HCT116 (cell line): ENCODE results near the gene HOXB2. TPM values are rescaled to one million over a fixed set of nuclear protein-coding genes. Genes with fewer than 3 reads are reported as not detected.

ENCODE experiments used
- ATAC-seq: fragments of 200-7000 bp; cut with Tn5 transposase; 2 replicates; pipeline ENCODE4 v1.9.1; 2020; ENCODE audit warnings: mild to moderate bottlenecking, moderate library complexity
- BruUV-seq: library from RNA; stranded (reverse); fragments of 400-500 nt; replicated peaks from 2 replicates; lab custom pipeline; 2021; lab: Mats Ljungman, UMichigan
- CTCF ChIA-PET: fragments of 300-600 bp; sonication (Branson Sonifier 250); formaldehyde crosslinking; loops from one replicate; lab custom pipeline; 2021; ENCODE audit warnings: antibody characterized with exemption; lab: Charles Lee
- POLR2A ChIA-PET: fragments of 300-600, 350-600 bp; sonication (Branson Sonifier 250); formaldehyde crosslinking; loops from one replicate; lab custom pipeline; 2021; ENCODE audit warnings: antibody characterized with exemption; lab: Charles Lee
- RAD21 ChIA-PET, 2 experiments: fragments of 300-600 bp; sonication (Branson Sonifier 250); formaldehyde crosslinking; loops; one replicate each; lab custom pipeline; 2023; ENCODE audit warnings: low total read pairs in 2 of 2; ENCODE audit not compliant: uncharacterized antibody in 2 of 2, unreplicated experiment in 2 of 2, low non-redundant PET in 1 of 2; lab: Charles Lee
- DNase-seq: peaks from one replicate; pipeline ENCODE4 v3.0.0-alpha.2; 2010; ENCODE audit warnings: low read depth, low spot score
- H2AFZ ChIP-seq: fragments of 200-600 bp; shearing (Covaris generic), sonication (generic); 2 replicates; pipeline ENCODE4 v1.6.1; 2017; ENCODE audit warnings: low read depth, mixed run types, mixed read lengths, antibody characterized with exemption, low read length; ENCODE audit not compliant: poor library complexity, severe bottlenecking
- H3K27ac ChIP-seq: 2 replicates; pipeline ENCODE4 v1.5.1; 2012; ENCODE audit warnings: low read depth, low read length
- H3K27me3 ChIP-seq: fragments of 200-600 bp; sonication (generic); 2 replicates; pipeline ENCODE4 v1.6.1; 2016; ENCODE audit warnings: mixed run types, low read length, mixed read lengths; ENCODE audit not compliant: insufficient read depth
- H3K36me3 ChIP-seq, 2 experiments: fragments of 200-500 bp in 1 of 2; fragments of 200-600 bp in 1 of 2; sonication (Bioruptor generic) in 1 of 2; sonication (generic) in 1 of 2; 2 replicates each; pipeline versions ENCODE4 v1.5.1 to v1.6.1; 2014 to 2016; ENCODE audit warnings: low read length in 2 of 2, inconsistent platforms in 1 of 2, mixed read lengths in 1 of 2, mixed run types in 1 of 2; ENCODE audit not compliant: insufficient read depth in 2 of 2, control insufficient read depth in 1 of 2
- H3K4me1 ChIP-seq, 2 experiments: fragments of 200-600 bp in 1 of 2; sonication (generic) in 1 of 2; 2 replicates each; pipeline versions ENCODE4 v1.5.1 to v1.6.1; 2012 to 2017; ENCODE audit warnings: low read length in 2 of 2, inconsistent platforms in 1 of 2, mild to moderate bottlenecking in 1 of 2, mixed read lengths in 1 of 2, mixed run types in 1 of 2, moderate library complexity in 1 of 2; ENCODE audit not compliant: insufficient read depth in 2 of 2, control insufficient read depth in 1 of 2
- H3K4me2 ChIP-seq: fragments of 200-600 bp; sonication (generic); 2 replicates; pipeline ENCODE4 v1.6.1; 2017; ENCODE audit warnings: mixed run types, low read length, mixed read lengths
- H3K4me3 ChIP-seq, 2 experiments: fragments of 200-600 bp in 1 of 2; sonication (generic) in 1 of 2; replicated peaks in 1 of 2; 2 replicates each; pipeline ENCODE4 v1.5.1; 2011 to 2016; ENCODE audit warnings: low read length in 2 of 2, control low read depth in 1 of 2, low read depth in 1 of 2, mild to moderate bottlenecking in 1 of 2, mixed read lengths in 1 of 2, mixed run types in 1 of 2
- H3K79me2 ChIP-seq: fragments of 200-600 bp; sonication (generic); 2 replicates; pipeline ENCODE4 v1.6.1; 2017; ENCODE audit warnings: mild to moderate bottlenecking, mixed run types, low read length, moderate library complexity, mixed read lengths; ENCODE audit not compliant: insufficient read depth
- H3K9ac ChIP-seq: fragments of 200-600 bp; sonication (generic); 2 replicates; pipeline ENCODE4 v1.6.1; 2016; ENCODE audit warnings: low read length, mixed read lengths
- H3K9me2 ChIP-seq: fragments of 200-600 bp; sonication (generic), shearing (Covaris generic); 2 replicates; pipeline ENCODE4 v1.6.1; 2017; ENCODE audit warnings: mixed run types, mild to moderate bottlenecking, moderate library complexity; ENCODE audit not compliant: insufficient read depth
- H3K9me3 ChIP-seq, 2 experiments: fragments of 200-500 bp in 1 of 2; fragments of 200-600 bp in 1 of 2; sonication (Bioruptor generic) in 1 of 2; sonication (generic) in 1 of 2; 2 replicates each; pipeline ENCODE4 v1.6.1; 2014 to 2017; ENCODE audit warnings: low read length in 2 of 2, mixed read lengths in 2 of 2, inconsistent platforms in 1 of 2, low read depth in 1 of 2, mild to moderate bottlenecking in 1 of 2, mixed run types in 1 of 2, moderate library complexity in 1 of 2; ENCODE audit not compliant: control insufficient read depth in 1 of 2, insufficient read depth in 1 of 2
- H4K20me1 ChIP-seq: fragments of 200-600 bp; sonication (generic), shearing (Covaris generic); 2 replicates; pipeline ENCODE4 v1.6.1; 2017; ENCODE audit warnings: mixed run types, mild to moderate bottlenecking, moderate library complexity; ENCODE audit not compliant: insufficient read depth
- CBX3 ChIP-seq: IDR thresholded peaks from 2 replicates; pipeline ENCODE4 v1.6.1; 2012; ENCODE audit warnings: low read depth
- FOSL1 ChIP-seq: IDR thresholded peaks from 2 replicates; pipeline ENCODE4 v1.6.1; 2012; ENCODE audit warnings: low read depth
- POLR2A ChIP-seq: IDR thresholded peaks from 2 replicates; pipeline ENCODE4 v1.7.0; 2011; ENCODE audit warnings: borderline replicate concordance; ENCODE audit not compliant: insufficient read depth, insufficient read length; ENCODE audit errors: extremely low read depth
- RAD21 ChIP-seq: IDR thresholded peaks from 2 replicates; pipeline ENCODE4 v1.6.1; 2012; ENCODE audit warnings: low read depth, mild to moderate bottlenecking
- REST ChIP-seq: IDR thresholded peaks from 2 replicates; pipeline ENCODE4 v1.6.1; 2012; ENCODE audit warnings: low read depth
- SP1 ChIP-seq: IDR thresholded peaks from 2 replicates; pipeline ENCODE4 v1.6.1; 2012; ENCODE audit warnings: low read depth
- YY1 ChIP-seq: IDR thresholded peaks from 2 replicates; pipeline ENCODE4 v1.6.1; 2011; ENCODE audit warnings: low read length, low read depth, moderate library complexity, mild to moderate bottlenecking; ENCODE audit not compliant: insufficient replicate concordance; ENCODE audit errors: extremely low read depth
- intact Hi-C: fragments of 100-400 bp; cut with micrococcal nuclease; formaldehyde crosslinking; loops from 2 replicates; pipeline ENCODE4 v1.10.0; 2022
- total RNA-seq: library from RNA; stranded (reverse); gene quantifications from one replicate; pipeline ENCODE4 v1.2.1, GENCODE V29; 2021; ENCODE audit not compliant: unreplicated experiment
- TF ChIP-seq, protein P1 (sequence below), 3 experiments: fragments of 200-600 bp in 1 of 3; sonication (generic) in 1 of 3; IDR thresholded peaks in 2 of 3; conservative IDR thresholded peaks in 1 of 3; 2 replicates each; pipeline ENCODE4 v1.5.1; 2012 to 2017; ENCODE audit warnings: low read depth in 2 of 3, low read length in 2 of 3, antibody characterized with exemption in 1 of 3, borderline replicate concordance in 1 of 3, control low read depth in 1 of 3, mild to moderate bottlenecking in 1 of 3, mixed read lengths in 1 of 3, mixed run types in 1 of 3, moderate library complexity in 1 of 3; ENCODE audit not compliant: insufficient read depth in 1 of 3

The HOXB2 gene
- total RNA-seq, 1 experiment from 2014 or later, result 2.0 TPM

- Histone ChIP-seq H4K20me1 (no peaks in the 10 kb centered on the region), H3K79me2 (peaks cover 60% of the 10 kb centered on the region)
Observed at GRCh38 chr17:48568499-48569239, 23.8 kb upstream of the HOXB2 start.

More at GRCh38 chr17:48568499-48569239, 23.8 kb upstream of the HOXB2 start:
- POLR2A ChIA-PET, result no interaction called here
- Histone ChIP-seq H3K27me3 (no peaks in the 10 kb centered on the region), H3K9me3 (no peaks in the 10 kb centered on the region), H3K4me2 (no peak overlapping the region), H3K9me2 (no peaks in the 10 kb centered on the region), H3K27ac (no peak overlapping the region), H3K9ac (no peak overlapping the region), H3K36me3 (no peaks in the 10 kb centered on the region; a peak in 1 of 4 replicates), H2AFZ (no peak overlapping the region), H3K4me1 (no peaks in the 10 kb centered on the region), H3K4me3 (no peak overlapping the region)
- RAD21 ChIA-PET, result no interaction called here
- intact Hi-C loops, result no loop called here
- no peak for TF ChIP-seq POLR2A
- no peak for TF ChIP-seq REST
- TF ChIP-seq CBX3, result no peak
- no peak for TF ChIP-seq YY1
- no peak for TF ChIP-seq SP1
- no peak for TF ChIP-seq FOSL1
- TF ChIP-seq RAD21, result no peak
- TF ChIP-seq, protein P1, sequence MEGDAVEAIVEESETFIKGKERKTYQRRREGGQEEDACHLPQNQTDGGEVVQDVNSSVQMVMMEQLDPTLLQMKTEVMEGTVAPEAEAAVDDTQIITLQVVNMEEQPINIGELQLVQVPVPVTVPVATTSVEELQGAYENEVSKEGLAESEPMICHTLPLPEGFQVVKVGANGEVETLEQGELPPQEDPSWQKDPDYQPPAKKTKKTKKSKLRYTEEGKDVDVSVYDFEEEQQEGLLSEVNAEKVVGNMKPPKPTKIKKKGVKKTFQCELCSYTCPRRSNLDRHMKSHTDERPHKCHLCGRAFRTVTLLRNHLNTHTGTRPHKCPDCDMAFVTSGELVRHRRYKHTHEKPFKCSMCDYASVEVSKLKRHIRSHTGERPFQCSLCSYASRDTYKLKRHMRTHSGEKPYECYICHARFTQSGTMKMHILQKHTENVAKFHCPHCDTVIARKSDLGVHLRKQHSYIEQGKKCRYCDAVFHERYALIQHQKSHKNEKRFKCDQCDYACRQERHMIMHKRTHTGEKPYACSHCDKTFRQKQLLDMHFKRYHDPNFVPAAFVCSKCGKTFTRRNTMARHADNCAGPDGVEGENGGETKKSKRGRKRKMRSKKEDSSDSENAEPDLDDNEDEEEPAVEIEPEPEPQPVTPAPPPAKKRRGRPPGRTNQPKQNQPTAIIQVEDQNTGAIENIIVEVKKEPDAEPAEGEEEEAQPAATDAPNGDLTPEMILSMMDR (IDR thresholded peaks at IDR 0.05 in 2 of 3, conservative IDR thresholded peaks at IDR 0.05 in 1 of 3; ENCODE audit: borderline replicate concordance in 1 of 3, insufficient read depth in 1 of 3, low read depth in 2 of 3, low read length in 2 of 3), result no peak
- BruUV-seq, result no TSS peak
- no peak for ATAC-seq
- CTCF ChIA-PET, result no interaction called here
- DNase-seq, result no peak
